HG03103 (cell line): Measurements from ENCODE around the gene SORCS2.

Experiments
- ATAC-seq: cut with Tn5 transposase; IDR thresholded peaks from one replicate; pipeline ENCODE4 v1.9.1; 2021; ENCODE audit warnings: low read depth; ENCODE audit not compliant: unreplicated experiment

Gene SORCS2

DNA sequence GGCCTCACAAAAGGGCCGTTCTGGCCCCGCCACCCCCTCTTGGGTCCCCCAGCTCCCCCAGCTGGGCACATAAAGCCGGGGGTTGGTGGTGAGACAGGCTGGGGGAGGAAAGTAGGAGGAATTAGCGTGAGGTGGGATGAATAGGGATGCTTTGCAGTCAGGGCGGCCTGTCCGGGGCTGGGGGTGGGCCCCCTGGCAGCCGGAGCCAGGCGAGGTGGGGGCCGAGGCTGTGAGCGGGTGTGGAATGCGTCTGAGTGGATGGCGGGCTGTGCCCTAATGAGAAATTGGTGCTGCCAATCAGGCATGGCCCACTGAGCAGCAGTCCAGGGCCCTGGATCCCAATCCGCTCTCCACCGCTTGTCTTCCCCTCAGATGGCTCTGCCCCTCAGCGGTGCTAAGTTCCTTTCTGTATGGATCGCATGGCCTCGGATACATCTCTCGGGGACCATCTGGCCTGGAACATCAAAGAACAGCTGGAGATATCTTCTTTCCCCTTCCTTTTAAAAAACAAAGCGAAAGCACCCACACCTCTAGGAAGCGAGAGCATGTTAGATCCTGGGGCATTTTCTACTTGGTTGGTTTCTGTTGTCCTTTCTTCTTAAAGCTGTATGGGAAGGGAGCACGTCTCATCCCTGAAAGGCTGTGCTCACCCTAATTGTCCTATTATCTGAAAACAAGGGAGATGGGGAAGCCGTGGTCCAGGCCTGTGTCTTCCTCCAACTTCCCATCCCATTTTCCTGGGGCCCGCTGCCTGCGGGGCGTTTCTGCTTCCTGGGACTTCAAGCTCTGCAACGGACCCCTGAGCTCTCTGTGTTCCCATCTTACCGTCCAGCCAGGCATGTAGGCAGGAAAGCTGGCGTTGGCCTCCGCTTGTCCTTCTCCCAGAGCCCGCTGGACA lies 106.9 kb downstream of the SORCS2 start:
- ATAC-seq = no peak

DNA sequence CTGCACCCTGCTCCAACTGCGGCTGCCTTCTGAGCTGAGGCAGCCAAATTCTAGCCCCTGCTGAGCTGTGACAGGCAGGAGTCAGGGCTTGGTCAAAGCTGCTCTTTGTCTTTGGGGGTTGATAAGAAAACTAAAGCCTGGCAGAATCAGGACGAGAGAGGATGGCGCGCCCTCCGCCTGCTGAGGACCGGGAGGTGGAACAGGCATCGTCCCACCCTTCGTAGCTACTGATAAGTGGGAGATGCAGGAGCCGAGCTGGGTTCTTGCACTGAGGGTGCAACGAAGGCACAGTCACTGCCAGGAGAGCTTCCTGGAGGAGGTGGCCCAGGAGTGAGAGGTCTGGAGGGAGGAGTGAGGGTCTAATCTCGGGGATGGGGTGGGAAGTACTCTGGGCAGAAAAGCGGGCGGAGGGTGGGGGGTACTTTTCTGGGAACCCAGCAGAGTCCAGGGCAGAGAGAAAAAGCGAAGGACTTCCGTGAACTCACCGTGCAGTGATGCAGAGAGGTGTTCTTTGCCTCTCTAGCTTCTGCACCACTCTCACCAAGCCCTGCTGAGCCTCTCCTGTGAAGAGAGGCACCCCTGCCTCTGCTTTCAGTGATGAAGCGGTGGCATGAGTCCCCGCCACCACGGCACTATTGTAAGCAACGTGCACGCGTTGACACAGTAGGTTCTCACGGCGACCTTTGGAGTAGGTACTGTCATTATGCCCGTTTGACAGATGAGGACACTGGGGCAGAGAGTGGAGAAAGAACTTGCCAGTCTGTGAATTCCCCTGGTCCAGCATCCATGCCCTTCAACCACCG lies 107.8 kb downstream of the SORCS2 start:
- no peak for ATAC-seq

DNA sequence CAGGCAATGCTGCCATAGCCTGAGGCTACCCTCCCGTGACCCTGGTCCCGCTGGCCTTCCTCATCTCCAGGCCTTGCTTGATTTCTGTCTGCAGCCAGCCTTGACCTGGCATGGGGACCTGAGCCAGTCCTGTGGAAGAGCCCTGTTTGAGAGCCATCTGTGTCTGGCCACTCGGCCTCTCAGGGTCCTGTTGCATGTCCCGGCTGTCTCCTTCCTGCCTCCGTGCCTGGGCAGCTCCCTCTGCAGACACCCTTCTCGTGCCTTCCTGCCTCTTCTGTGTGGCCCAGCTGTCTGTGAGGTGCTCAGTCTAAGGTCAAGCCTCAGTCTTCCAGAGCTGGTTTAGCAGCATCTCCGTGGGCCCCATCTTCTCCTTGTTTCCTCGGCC lies 108.4 kb downstream of the SORCS2 start:
- no peak for ATAC-seq

DNA sequence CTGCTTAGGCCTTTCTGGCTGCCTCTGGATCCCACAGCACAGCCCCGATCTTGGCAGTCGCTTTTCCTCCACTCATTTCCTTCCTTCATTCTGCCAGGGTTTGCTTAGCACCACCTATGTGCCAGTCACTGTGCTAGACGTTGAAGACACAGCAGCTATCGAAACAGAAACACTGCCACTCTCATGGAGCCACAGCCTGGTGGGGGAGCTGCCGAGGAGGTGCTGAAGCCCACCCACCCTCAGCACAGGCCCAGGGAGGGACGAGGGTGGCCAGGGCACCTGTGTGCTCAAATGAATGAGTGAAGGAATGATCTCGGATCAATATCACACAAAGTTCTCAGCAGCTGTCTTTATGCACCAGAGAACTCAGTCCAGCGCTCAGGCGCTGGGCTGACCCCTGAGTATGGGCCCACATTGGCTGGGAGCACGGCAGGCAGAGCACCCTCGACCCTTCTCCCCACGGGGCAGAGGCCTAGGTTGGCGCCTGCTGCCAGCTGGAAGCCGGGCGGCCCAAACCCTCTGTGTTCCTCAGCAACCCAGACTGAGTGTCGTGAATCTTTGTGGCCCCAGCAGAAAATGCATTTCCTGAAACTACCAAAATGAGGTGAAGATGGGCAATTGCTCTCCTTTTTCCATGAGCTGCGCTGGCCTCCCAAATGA lies 108.9 kb downstream of the SORCS2 start:
- no peak for ATAC-seq

DNA sequence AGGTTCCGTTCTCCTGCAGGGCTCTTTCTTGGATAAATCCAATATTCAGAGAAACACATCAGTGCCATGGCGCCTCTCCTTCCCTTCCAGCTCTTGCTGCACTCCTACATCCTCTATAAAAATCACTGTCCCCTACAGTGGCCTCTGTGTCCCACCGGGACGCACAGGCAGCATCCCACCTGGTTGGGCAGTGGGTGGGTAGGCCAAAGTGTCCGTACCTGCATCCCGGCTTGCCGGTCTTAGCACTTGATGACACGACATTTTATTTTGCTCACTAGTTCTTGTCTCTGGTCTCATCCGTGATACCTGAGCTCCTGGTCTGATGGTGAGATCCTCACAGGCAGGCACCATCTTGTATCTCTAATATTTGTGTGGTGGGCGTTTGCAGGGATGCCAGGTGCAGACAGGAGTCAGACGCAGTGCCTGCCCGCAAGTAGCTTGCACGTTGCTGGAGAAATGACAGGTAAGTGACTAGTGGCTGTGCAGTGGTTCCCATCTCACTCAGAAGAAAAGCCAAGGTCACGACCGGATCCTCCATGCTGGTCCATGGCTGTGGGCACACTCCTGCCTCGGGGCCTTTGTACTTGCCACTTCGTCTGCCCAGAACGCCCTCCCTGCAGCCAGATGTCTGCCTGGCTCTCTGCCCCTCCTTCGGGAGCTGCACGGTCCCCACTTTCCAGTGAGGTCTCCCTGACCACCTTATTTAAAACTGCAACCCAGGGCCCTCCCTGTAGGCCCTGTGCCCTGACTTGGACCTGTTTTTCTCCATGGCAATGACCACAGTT lies 109.7 kb downstream of the SORCS2 start:
- no peak for ATAC-seq

DNA sequence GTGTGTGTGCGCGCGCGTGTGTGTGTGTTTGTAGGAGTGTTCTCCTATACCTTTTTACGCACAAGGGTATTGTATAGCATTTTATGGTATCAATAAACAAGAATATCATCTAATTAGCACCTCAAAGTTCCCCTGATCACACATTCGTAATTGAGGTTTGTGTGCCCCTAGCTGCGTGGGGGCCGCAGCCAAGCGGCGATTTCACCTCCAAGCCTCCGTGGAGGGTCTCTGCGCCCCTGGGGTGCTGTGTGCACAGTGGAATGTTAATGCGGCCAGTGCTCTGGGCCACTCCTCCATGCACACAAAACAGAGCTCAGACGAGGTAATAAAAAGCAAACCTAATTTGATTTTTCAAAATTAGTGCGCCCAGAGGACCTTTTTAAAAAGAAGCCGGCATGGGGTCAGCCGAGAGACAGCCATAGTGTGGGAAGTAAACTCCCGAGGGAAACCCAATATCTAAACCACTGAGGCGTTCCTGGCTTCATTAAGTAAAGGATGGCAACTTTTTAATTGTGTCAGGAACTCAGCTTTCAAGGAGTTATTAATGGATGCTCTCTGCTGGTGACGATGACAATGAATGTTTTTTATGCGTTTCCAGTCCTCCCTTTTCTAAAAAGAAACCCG lies 110.6 kb downstream of the SORCS2 start:
- ATAC-seq = no peak

DNA sequence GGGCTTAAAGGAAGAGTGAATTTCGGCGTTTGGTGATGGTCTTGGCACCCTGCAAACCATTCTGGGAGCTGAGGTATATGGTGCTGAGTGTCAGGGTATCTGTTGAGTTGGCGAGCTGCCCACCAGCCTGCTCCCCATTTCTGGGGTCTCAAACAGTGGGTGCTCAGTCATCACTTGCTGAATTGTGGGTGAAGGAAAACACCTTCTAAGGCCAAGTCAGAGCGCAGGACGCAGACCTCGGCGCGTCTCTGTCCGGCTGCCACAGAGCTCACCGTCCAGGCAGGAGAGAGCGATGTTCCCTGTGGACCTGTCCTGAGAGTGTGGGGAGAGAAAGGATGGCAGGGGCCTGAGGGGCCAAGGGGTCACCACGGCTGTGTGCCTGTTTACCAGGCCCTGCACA lies 111.2 kb downstream of the SORCS2 start:
- ATAC-seq = no peak

DNA sequence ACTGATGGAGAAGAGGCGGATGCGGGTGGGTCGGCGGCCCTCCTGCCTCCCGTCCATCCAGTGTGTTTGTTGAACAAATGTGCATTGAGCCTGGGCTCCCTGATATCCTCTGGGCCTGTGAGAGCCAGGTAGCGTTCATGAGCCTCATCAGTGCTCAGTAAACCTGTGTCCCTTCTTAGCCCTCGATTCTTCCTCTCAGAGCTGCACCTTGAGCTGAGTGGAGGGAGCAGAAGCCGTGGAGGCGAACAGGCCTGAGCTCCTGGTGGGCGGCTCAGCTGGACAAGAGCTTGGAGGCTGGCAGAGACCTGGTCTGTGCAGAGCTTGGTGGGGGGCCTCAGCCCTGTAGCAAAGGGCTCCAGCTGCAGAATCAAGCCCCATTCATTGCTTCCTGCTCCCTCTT lies 112.1 kb downstream of the SORCS2 start:
- no peak for ATAC-seq

DNA sequence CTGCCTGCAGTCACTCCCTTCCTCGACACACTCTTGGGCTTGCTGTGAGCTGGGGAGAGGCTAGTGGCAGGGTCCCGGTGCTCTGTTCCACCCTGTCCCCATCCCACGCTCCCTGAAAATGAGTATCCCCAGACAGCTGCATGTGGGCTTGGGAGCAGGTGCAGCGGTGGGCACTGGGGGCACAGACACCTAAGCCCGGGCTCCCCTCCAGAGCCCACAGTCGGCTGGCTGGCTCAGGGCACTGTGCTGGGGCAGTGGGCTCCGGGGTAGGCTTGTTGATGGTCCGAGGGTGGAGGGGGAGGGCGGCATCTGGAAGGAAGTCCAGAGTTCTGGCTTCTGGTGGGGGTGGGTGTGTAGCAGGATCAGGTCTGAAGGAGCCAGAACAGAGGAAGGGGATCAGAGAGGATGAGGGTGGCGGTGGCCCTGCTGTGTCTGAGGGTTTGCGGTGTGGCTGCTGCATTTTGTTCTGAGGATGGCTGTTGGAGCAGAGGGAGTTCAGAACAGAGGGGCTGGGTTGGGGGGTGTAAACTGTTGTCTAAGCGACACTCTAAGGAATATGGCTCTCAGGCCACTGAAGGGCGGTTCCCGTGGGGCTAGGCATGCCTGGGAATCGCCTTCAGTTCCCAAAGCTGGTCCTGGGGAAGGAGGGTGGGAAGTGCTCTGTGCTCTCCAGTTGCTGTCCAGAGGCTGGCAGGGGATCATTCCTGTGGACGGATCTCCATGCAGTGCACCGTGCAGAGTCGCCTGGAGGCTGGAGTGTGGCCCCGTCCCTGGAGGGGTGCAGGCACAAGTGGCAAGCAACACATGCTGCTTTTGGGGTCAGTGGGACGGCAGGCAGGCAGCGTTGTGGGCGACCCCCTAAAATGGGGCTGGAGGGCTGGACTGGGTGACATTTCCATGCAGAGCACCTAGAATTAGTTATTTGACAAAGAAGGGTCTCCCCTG lies 114.0 kb downstream of the SORCS2 start:
- no peak for ATAC-seq

DNA sequence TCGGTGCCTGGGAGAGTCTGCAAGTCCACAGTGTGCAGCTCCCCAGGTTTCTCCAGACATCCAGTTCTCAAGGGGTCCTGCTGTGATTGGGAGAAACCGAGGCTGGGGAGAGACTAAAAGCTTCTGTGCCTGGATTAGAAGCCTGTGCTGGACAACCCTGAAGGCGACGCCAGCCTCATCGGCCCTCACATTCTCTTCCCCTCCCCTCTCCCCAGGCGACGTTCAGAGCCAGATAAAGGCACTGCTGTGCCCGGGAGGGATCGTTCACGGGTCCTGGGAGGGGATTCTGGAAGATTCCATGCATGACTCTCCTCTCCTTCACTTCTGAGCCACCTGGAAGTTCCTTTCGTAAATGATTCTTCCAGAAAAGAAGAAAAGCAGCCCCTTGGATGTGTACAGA lies 114.6 kb downstream of the SORCS2 start:
- no peak for ATAC-seq

DNA sequence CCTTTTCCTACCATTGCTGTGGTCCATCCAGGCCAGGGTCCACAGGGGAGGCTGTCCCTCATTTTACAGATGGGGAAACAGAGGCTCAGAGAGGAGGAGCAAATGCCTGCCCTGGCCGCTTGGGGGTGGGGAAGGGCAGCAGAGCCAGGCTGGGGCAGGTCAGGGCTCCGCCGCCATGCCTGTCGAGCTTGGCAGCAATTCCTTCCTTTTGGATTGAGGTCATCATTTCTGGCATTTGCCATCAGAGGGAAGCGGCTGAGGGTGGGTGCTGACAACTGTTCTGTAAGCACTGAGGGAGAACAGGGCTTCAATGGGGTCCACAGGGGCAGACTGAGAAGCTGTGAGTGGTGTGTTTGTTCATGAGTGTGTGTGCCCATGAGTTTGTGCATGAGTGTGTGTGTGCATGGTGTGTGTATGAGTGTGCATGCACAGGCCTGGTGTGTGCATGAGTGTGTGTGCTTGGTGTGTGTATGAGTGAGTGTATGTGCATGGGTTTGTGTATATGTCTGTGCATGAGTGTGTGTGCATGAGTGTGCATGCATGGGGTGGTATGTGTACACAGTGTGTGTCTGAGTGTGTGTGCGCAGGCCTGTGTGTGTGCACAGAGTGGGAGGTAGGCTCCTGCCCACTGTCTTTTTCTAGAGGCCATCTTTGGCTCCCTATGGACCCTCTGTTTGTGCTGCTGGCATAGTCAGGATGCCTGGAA lies 115.2 kb downstream of the SORCS2 start:
- no peak for ATAC-seq

DNA sequence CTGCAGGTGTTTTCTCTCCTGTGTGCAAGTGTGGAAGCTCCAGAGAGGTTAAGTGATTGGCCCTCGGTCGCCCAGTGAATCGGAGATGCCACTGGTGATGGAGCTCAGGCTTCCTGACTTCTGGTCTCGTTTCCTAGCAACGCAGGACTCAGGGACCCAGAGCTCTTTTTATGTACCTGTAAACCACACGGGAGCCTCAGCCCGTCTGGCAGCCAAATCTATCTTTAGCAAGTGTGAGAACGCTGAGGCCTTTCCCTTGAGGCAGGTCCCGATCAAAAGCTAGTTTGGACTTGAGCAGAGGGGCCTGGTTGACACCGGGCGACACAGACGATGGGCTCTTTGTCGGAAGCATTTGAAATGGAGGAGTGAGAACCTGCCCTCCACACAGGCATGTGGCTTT lies 116.8 kb downstream of the SORCS2 start:
- ATAC-seq = no peak

DNA sequence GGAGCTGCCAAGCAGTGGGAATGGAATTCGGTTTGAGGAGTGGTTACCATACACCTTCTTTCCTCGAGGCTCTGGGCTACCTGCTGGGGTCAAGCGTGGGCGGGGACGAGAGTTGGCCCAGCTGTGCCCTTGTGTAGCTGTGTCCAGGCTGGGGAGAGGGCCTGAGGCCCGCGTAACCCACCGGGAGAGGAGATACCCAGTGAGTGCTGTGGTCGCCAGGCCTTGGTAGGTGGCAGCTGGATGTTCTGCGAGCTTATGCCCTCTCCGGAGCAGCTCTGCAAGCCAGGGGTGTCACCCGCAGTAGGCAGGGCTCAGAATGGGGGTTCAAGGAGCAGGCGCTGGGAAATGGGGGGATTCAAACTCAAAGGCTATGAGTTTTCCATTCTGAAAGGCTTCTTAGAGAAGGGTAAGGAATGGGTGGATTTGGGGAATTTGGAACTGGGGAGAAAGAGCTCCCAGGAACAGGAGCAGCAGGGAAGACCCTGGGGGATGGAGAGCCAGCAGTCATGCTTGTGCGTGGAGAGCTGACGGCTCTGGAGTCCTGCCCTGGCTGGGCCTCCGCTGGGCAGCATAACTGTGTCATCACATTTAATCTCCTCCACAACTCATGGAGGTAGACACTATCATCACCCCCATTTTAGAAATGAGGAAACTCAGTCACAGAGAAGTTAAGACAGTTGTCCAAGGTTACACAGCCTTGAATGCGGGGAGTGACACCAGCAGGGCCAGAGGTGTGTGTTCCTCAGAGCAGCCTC lies 117.5 kb downstream of the SORCS2 start:
- no peak for ATAC-seq

DNA sequence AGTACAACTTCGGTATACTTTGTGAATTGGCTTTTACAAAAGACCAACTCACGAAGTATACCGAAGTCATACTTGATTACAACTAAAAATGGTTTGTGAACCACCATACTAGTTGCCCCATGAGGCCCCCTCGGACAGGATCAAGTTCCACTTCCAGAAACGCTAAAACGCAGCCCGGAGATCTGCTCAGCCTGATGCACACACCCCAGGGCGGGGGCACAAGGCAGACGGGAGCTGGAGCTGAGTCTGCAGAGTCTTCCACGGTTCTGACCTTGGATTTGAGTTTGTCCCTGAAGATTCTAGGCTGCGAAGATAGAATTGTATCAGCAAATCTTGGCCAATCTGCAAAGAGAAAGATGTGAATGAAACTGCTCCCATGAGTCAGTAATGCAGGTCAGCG lies 118.1 kb downstream of the SORCS2 start:
- no peak for ATAC-seq

DNA sequence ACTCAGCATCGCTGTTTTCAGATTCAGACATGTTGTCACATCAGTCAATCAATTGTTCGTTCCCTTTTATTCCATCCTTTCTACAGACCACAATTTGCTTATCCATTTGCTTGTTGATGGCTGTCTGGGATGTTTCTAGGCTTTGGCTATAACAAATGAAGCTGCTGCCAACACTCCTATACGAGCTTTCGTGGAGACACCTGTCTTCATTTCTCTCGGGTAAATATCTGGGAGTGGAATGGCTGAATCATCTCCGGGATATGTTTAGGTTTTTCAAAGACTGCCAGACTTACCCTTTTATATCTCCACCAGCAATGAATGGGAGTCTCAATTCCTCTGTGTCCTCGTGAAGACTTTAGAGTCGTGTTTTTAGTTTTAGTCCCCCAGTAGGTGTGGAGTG lies 118.9 kb downstream of the SORCS2 start:
- ATAC-seq = no peak

DNA sequence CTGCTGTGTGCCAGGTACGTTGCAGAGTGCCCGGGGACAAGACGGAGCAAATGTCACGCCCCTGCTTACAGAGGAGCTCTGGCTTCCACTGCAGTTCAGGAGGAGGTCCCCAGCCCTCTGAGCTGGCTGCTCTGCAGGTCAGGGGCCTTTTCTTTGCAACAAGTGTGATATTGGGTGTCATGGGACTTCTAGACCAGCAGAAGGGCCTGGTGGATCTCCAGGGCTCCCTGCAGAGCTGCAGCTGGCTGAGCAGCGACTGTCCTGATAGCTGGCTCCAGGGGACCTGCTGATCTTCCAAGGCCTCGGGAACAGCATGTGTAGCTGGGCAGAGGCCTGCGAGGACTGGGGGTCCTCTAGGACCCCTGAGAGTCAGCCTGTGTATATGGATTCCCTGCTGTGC lies 120.4 kb downstream of the SORCS2 start:
- no peak for ATAC-seq

DNA sequence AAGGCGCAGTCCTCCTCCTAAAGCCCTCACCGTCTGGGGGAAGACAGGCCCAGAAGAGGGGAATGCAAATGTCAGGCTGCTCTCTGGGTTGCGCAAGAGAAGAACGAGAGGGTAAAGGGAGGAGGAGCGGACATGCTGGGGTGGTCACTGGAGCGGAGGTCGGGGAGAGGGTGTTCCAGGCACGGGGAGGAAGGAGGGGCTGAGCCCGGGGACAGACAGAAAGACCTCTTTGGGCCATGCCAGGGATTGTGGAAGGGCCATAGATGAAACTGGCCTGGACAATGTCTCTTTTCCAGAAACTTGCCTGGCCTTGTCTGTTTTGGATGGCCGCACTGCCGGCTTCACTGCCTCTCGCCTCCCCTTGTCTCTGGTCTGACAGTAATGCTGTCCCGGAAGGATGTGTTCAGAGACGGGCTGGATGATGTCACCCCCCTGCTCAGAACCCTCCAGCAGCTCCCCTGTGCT lies 121.0 kb downstream of the SORCS2 start:
- no peak for ATAC-seq

DNA sequence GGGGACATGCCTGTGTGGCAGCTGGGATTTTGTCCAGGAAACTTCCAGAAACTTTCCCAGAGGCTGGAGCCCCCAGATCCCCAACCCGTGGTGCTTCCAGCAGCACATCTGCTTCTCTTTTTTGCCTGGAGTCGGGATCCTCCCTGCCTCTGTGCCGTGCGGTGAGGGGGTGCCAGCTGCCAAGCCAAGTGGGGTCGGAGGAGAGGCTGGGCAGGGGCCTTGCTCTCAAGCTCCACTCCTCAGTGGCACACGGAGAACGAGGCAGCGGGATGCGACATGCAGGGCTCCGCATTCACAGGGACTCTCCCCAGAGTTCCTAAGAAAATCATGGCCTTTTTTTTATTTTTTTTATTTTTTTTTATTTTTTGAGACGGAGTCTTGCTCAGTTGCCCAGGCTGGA lies 121.7 kb downstream of the SORCS2 start:
- ATAC-seq = no peak
